AG10803 (cell line): ENCODE data around the gene ZBTB21.
A peak's percentile ranks its signal among the peaks of the same experiment; 100 is the strongest.

ENCODE experiments used
- DNase-seq: peaks from one replicate; pipeline ENCODE4 v3.0.0; 2010; ENCODE audit warnings: low read depth
- H3K4me3 ChIP-seq: 2 replicates; pipeline ENCODE4 v1.5.1; 2011; ENCODE audit warnings: mild to moderate bottlenecking, low read length, control low read depth
- CTCF ChIP-seq: conservative IDR thresholded peaks from 2 replicates; pipeline ENCODE4 v1.5.1; 2011; ENCODE audit warnings: mild to moderate bottlenecking, low read length, control low read depth, inconsistent platforms

The ZBTB21 gene

GRCh38 chr21:42056468-42056867 is 46.3 kb upstream of the ZBTB21 start:
- DNase-seq: peak; percentile 18
- H3K4me3 ChIP-seq: no peak overlapping the region
- TF ChIP-seq CTCF: no peak

- no peak overlapping the region for H3K4me3 ChIP-seq
- no peak for TF ChIP-seq CTCF
- DNase-seq: no peak
Measured at GRCh38 chr21:42055425-42055824, 45.3 kb upstream of the ZBTB21 start.

- DNase-seq: no peak
- TF ChIP-seq CTCF: no peak
- H3K4me3 ChIP-seq: no peak overlapping the region
Measured at GRCh38 chr21:42051788-42052187, 41.6 kb upstream of the ZBTB21 start.

- TF ChIP-seq CTCF: no peak
- DNase-seq: no peak
- H3K4me3 ChIP-seq: no peak overlapping the region
Measured at GRCh38 chr21:42049578-42050430, 39.6 kb upstream of the ZBTB21 start.

- no peak for TF ChIP-seq CTCF
- DNase-seq: no peak
- no peak overlapping the region for H3K4me3 ChIP-seq
Measured at GRCh38 chr21:42048870-42049577, 38.9 kb upstream of the ZBTB21 start.

GRCh38 chr21:42047821-42048613 is 37.9 kb upstream of the ZBTB21 start:
- H3K4me3 ChIP-seq: no peak overlapping the region
- peak; percentile 94 for DNase-seq
- TF ChIP-seq CTCF: peak; percentile 25; the same call in 1 of the 2 replicates
